ENCODE results near the gene SLC26A8. TPM values are rescaled to one million over a fixed set of nuclear protein-coding genes. Genes with fewer than 3 reads are reported as not detected.

SLC26A8 gene
- total RNA-seq, 1 experiment from 2014 or later = 0.09 TPM

DNA sequence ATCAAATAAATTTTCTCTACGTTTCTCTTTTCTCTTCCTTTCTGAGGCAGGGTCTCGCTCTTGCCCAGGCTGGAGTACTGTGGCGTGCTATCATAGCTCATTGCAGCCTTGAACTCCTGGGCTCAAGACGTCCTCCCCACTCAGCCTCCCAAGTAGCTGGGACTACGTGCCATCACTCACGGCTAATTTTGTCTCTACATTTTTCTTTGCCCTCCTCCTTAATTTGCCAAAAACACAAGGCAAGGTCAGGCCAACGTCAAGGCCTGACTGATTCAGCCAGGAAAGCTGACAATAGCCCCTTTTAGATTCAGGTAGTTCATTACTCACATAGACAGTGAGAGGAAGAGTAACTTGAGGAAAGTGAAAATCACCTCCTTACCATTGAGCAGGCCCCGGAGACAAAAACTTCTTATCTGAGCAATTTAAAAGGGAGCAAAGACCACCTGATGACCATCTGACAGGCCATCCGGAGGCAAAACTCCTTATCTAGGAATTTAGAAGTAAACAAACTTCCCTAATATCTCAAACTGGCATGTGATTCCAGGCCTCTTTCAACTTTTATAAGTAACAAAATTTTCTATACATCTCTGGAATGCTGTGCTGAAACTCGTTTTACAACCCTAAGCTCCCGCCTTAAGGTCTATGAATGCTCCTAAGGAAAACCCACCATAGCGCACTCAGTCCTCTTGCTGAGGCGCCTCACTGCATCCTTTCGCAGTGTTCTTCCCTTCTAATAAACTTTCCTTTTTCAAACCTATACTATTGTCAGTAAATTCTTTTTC is 61.5 kb downstream of the SLC26A8 start:
- Histone ChIP-seq H3K14ac (ENCODE audit: insufficient read depth, low read length) (no peak overlapping the region), H2BK5ac (ENCODE audit: insufficient read length, low read length) (no peak overlapping the region), H3K79me1 (ENCODE audit: insufficient read depth, low read depth, low read length, poor library complexity, severe bottlenecking) (no peaks in the 10 kb centered on the region), H3K9me3 (ENCODE audit: control insufficient read depth, low read depth, low read length) (no peaks in the 10 kb centered on the region), H2BK120ac (ENCODE audit: low read depth, low read length, poor library complexity, severe bottlenecking) (no peak overlapping the region), H2BK12ac (ENCODE audit: insufficient read length, low read depth, low read length) (no peak overlapping the region), H3K9ac (ENCODE audit: extremely low read depth, insufficient read length, low read length) (no peak overlapping the region), H3K23ac (ENCODE audit: insufficient read length, low read depth, low read length) (no peak overlapping the region), H4K5ac (ENCODE audit: insufficient read length, low read depth, low read length) (no peak overlapping the region), H4K91ac (ENCODE audit: insufficient read length, low read depth, low read length) (no peak overlapping the region), H3T11ph (ENCODE audit: low read length) (no peak overlapping the region), H2BK20ac (ENCODE audit: low read depth, low read length, poor library complexity, severe bottlenecking) (no peak overlapping the region), H3K79me2 (ENCODE audit: insufficient read depth, low read length) (no peaks in the 10 kb centered on the region), H4K8ac (replicated peaks; ENCODE audit: insufficient read length, low read depth, low read length) (no peak overlapping the region), H3K4me2 (ENCODE audit: insufficient read depth, insufficient read length, low read length) (no peak overlapping the region), H3K56ac (ENCODE audit: insufficient read length, low read depth, low read length) (no peak overlapping the region), H3K4ac (ENCODE audit: low read depth, low read length) (no peak overlapping the region), H3K18ac (ENCODE audit: insufficient read length, low read depth, low read length) (no peak overlapping the region), H2BK15ac (ENCODE audit: low read depth, low read length) (no peak overlapping the region), H4K20me1 (ENCODE audit: control insufficient read depth, insufficient read depth, insufficient read length) (no peaks in the 10 kb centered on the region), H2AK5ac (ENCODE audit: insufficient read length, low read length) (no peak overlapping the region), H3K23me2 (ENCODE audit: insufficient read length, low read depth, low read length, poor library complexity, severe bottlenecking) (no peaks in the 10 kb centered on the region), H3K27me3 (ENCODE audit: insufficient read depth, low read length) (no peaks in the 10 kb centered on the region; the same call in 1 of the 2 replicates), H2AFZ (ENCODE audit: low read length) (no peak overlapping the region), H3K4me1 (ENCODE audit: insufficient read depth, low read length) (no peaks in the 10 kb centered on the region), H3K27ac (ENCODE audit: insufficient read length, low read depth, low read length) (no peak overlapping the region)
- H3K36me3 Mint-ChIP-seq (ENCODE audit: insufficient read depth in 1 of 3, low read depth in 3 of 3) = no peaks in the 10 kb centered on the region
- no peaks in the 10 kb centered on the region for H3K9me3 Mint-ChIP-seq
- H3K27me3 Mint-ChIP-seq (ENCODE audit: low read depth) = peaks cover 4% of the 10 kb centered on the region; the same call in 1 of the 2 replicates
- WGBS (ENCODE audit: extremely low coverage, insufficient read length, low lambda C conversion rate) = no CpG with 5 or more reads among the region's 14 CpGs
- H3K4me3 Mint-ChIP-seq = no peak overlapping the region
- H3K27ac Mint-ChIP-seq = peak overlapping the region in 1 of 3 experiments; percentile 11; a peak in 1 of 7 replicates
- TF ChIP-seq, protein P1, sequence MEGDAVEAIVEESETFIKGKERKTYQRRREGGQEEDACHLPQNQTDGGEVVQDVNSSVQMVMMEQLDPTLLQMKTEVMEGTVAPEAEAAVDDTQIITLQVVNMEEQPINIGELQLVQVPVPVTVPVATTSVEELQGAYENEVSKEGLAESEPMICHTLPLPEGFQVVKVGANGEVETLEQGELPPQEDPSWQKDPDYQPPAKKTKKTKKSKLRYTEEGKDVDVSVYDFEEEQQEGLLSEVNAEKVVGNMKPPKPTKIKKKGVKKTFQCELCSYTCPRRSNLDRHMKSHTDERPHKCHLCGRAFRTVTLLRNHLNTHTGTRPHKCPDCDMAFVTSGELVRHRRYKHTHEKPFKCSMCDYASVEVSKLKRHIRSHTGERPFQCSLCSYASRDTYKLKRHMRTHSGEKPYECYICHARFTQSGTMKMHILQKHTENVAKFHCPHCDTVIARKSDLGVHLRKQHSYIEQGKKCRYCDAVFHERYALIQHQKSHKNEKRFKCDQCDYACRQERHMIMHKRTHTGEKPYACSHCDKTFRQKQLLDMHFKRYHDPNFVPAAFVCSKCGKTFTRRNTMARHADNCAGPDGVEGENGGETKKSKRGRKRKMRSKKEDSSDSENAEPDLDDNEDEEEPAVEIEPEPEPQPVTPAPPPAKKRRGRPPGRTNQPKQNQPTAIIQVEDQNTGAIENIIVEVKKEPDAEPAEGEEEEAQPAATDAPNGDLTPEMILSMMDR (conservative IDR thresholded peaks at IDR 0.05) = no peak
- H3K4me1 Mint-ChIP-seq = peaks cover 8 to 13% of the 10 kb centered on the region in 2 experiments
- DNase-seq = no peak
